Activated naive CD4-positive, alpha-beta T cell treated with anti-CD3 and anti-CD28 coated beads, Interleukin-2, amount 10 ng/mL, durations not matched to agents 7 days and 5 days (primary cell): ENCODE results near the gene GARNL3.

Source experiments
- CTCF ChIA-PET: fragments of 350-600 bp; sonication (Branson Sonifier 250); formaldehyde crosslinking; loops from one replicate; lab custom pipeline; 2021; ENCODE audit warnings: antibody characterized with exemption; lab: Charles Lee
- DNase-seq: peaks from one replicate; pipeline ENCODE4 v3.0.0-alpha.2; 2020
- H3K27ac Mint-ChIP-seq: one replicate; pipeline ENCODE4 v1.8.0; 2021; ENCODE audit warnings: mild to moderate bottlenecking, moderate library complexity, mixed read lengths
- H3K27me3 Mint-ChIP-seq: one replicate; pipeline ENCODE4 v1.8.0; 2021; ENCODE audit warnings: mild to moderate bottlenecking, mixed read lengths
- H3K36me3 Mint-ChIP-seq: one replicate; pipeline ENCODE4 v1.8.0; 2021; ENCODE audit warnings: mixed read lengths
- H3K4me1 Mint-ChIP-seq: one replicate; pipeline ENCODE4 v1.8.0; 2021; ENCODE audit warnings: mixed read lengths
- H3K4me3 Mint-ChIP-seq: one replicate; pipeline ENCODE4 v1.8.0; 2021; ENCODE audit warnings: mild to moderate bottlenecking, moderate library complexity, mixed read lengths
- H3K9me3 Mint-ChIP-seq: one replicate; pipeline ENCODE4 v1.8.0; 2021; ENCODE audit warnings: mixed read lengths

GARNL3 gene

GRCh38 chr9:127295005-127295404 lies 30.4 kb downstream of the GARNL3 start:
- H3K27ac Mint-ChIP-seq, result no peak overlapping the region

GRCh38 chr9:127300886-127301447 lies 36.4 kb downstream of the GARNL3 start:
- no peaks in the 10 kb centered on the region for H3K4me1 Mint-ChIP-seq
- peaks cover 9% of the 10 kb centered on the region for H3K27me3 Mint-ChIP-seq
- H3K36me3 Mint-ChIP-seq, result no peaks in the 10 kb centered on the region
- H3K27ac Mint-ChIP-seq, result no peak overlapping the region
- H3K4me3 Mint-ChIP-seq, result no peak overlapping the region
- no peak for DNase-seq
- no peaks in the 10 kb centered on the region for H3K9me3 Mint-ChIP-seq
- CTCF ChIA-PET, result no interaction called here

More at GRCh38 chr9:127295005-127295404, 30.4 kb downstream of the GARNL3 start:
- Mint-ChIP-seq H3K27me3 (peaks cover 23% of the 10 kb centered on the region), H3K4me3 (no peak overlapping the region), H3K9me3 (no peaks in the 10 kb centered on the region), H3K4me1 (peaks cover 9% of the 10 kb centered on the region), H3K36me3 (no peaks in the 10 kb centered on the region)
- CTCF ChIA-PET, result no interaction called here
- no peak for DNase-seq

GRCh38 chr9:127303830-127304229 lies 39.3 kb downstream of the GARNL3 start:
- DNase-seq, result no peak
- H3K27ac Mint-ChIP-seq, result no peak overlapping the region
- H3K27me3 Mint-ChIP-seq, result peaks cover 14% of the 10 kb centered on the region
- H3K4me1 Mint-ChIP-seq, result no peaks in the 10 kb centered on the region
- no peaks in the 10 kb centered on the region for H3K9me3 Mint-ChIP-seq
- no peaks in the 10 kb centered on the region for H3K36me3 Mint-ChIP-seq
- H3K4me3 Mint-ChIP-seq, result no peak overlapping the region
- CTCF ChIA-PET, result no interaction called here

GRCh38 chr9:127305206-127305837 lies 40.7 kb downstream of the GARNL3 start:
- no peak overlapping the region for H3K27ac Mint-ChIP-seq
- H3K9me3 Mint-ChIP-seq, result no peaks in the 10 kb centered on the region
- CTCF ChIA-PET, result no interaction called here
- DNase-seq, result no peak
- no peaks in the 10 kb centered on the region for H3K36me3 Mint-ChIP-seq
- H3K4me3 Mint-ChIP-seq, result no peak overlapping the region
- no peaks in the 10 kb centered on the region for H3K4me1 Mint-ChIP-seq
- H3K27me3 Mint-ChIP-seq, result peaks cover 14% of the 10 kb centered on the region

GRCh38 chr9:127305838-127306226 lies 41.3 kb downstream of the GARNL3 start:
- Mint-ChIP-seq H3K9me3 (no peaks in the 10 kb centered on the region), H3K27ac (no peak overlapping the region), H3K4me1 (no peaks in the 10 kb centered on the region), H3K27me3 (peaks cover 15% of the 10 kb centered on the region), H3K4me3 (no peak overlapping the region), H3K36me3 (no peaks in the 10 kb centered on the region)
- CTCF ChIA-PET, result no interaction called here
- no peak for DNase-seq

- H3K27ac Mint-ChIP-seq, result no peak overlapping the region
- H3K9me3 Mint-ChIP-seq, result no peaks in the 10 kb centered on the region
- no peak overlapping the region for H3K4me3 Mint-ChIP-seq
- H3K4me1 Mint-ChIP-seq, result no peaks in the 10 kb centered on the region
- CTCF ChIA-PET, result interaction anchor here (0.6 kb wide), 1 partner anchor 81 kb away, joined by 3 read pairs; no protein-coding TSS in a partner anchor
- H3K36me3 Mint-ChIP-seq, result no peaks in the 10 kb centered on the region
- H3K27me3 Mint-ChIP-seq, result peaks cover 16% of the 10 kb centered on the region
- DNase-seq, result no peak
Measured at GRCh38 chr9:127307802-127308201, 43.2 kb downstream of the GARNL3 start.

- H3K4me3 Mint-ChIP-seq, result no peak overlapping the region
- H3K27ac Mint-ChIP-seq, result no peak overlapping the region
- no peak for DNase-seq
- peaks cover 19% of the 10 kb centered on the region for H3K27me3 Mint-ChIP-seq
- H3K4me1 Mint-ChIP-seq, result no peaks in the 10 kb centered on the region
- CTCF ChIA-PET, result interaction anchor here (1.4 to 1.5 kb wide), 2 partner anchors 94 to 109 kb away, joined by 4 to 7 read pairs; no protein-coding TSS in a partner anchor
- H3K9me3 Mint-ChIP-seq, result no peaks in the 10 kb centered on the region
- no peaks in the 10 kb centered on the region for H3K36me3 Mint-ChIP-seq
Measured at GRCh38 chr9:127308652-127309434, 44.3 kb downstream of the GARNL3 start.

- no peak overlapping the region for H3K4me3 Mint-ChIP-seq
- CTCF ChIA-PET, result interaction anchor here (1.4 to 1.5 kb wide), 2 partner anchors 95 to 108 kb away, joined by 4 to 7 read pairs; no protein-coding TSS in a partner anchor
Measured at GRCh38 chr9:127309715-127310114, 45.1 kb downstream of the GARNL3 start.

GRCh38 chr9:127311239-127311741 lies 46.7 kb downstream of the GARNL3 start:
- no peaks in the 10 kb centered on the region for H3K4me1 Mint-ChIP-seq
- no peak overlapping the region for H3K4me3 Mint-ChIP-seq
- no peaks in the 10 kb centered on the region for H3K36me3 Mint-ChIP-seq
- H3K9me3 Mint-ChIP-seq, result no peaks in the 10 kb centered on the region
- DNase-seq, result peak; percentile 61
- CTCF ChIA-PET, result interaction anchor here (0.9 to 2.1 kb wide), 4 partner anchors 86 to 144 kb away, joined by 3 to 6 read pairs (median 4); partner anchors contain the start of gene SLC2A8
- peaks cover 33% of the 10 kb centered on the region for H3K27me3 Mint-ChIP-seq
- H3K27ac Mint-ChIP-seq, result no peak overlapping the region

More at GRCh38 chr9:127309715-127310114, 45.1 kb downstream of the GARNL3 start:
- Mint-ChIP-seq H3K36me3 (no peaks in the 10 kb centered on the region), H3K9me3 (no peaks in the 10 kb centered on the region), H3K27ac (no peak overlapping the region), H3K27me3 (peaks cover 22% of the 10 kb centered on the region), H3K4me1 (no peaks in the 10 kb centered on the region)
- DNase-seq, result no peak

GRCh38 chr9:127313042-127313560 lies 48.5 kb downstream of the GARNL3 start:
- CTCF ChIA-PET, result interaction anchor here (1.8 to 2.1 kb wide), 2 partner anchors 84 to 142 kb away, joined by 5 to 6 read pairs; partner anchors contain the start of gene SLC2A8

GRCh38 chr9:127314911-127315310 lies 50.3 kb downstream of the GARNL3 start:
- H3K4me1 Mint-ChIP-seq, result no peaks in the 10 kb centered on the region
- CTCF ChIA-PET, result no interaction called here
- H3K27ac Mint-ChIP-seq, result no peak overlapping the region
- no peak overlapping the region for H3K4me3 Mint-ChIP-seq
- no peaks in the 10 kb centered on the region for H3K36me3 Mint-ChIP-seq
- no peak for DNase-seq
- H3K27me3 Mint-ChIP-seq, result peaks cover 42% of the 10 kb centered on the region
- no peaks in the 10 kb centered on the region for H3K9me3 Mint-ChIP-seq

More at GRCh38 chr9:127313042-127313560, 48.5 kb downstream of the GARNL3 start:
- Mint-ChIP-seq H3K9me3 (no peaks in the 10 kb centered on the region), H3K36me3 (no peaks in the 10 kb centered on the region), H3K27me3 (peaks cover 35% of the 10 kb centered on the region), H3K4me3 (no peak overlapping the region), H3K4me1 (no peaks in the 10 kb centered on the region), H3K27ac (no peak overlapping the region)
- DNase-seq, result no peak

- Mint-ChIP-seq H3K27me3 (peaks cover 47% of the 10 kb centered on the region), H3K4me3 (no peak overlapping the region), H3K9me3 (no peaks in the 10 kb centered on the region), H3K4me1 (no peaks in the 10 kb centered on the region), H3K36me3 (no peaks in the 10 kb centered on the region), H3K27ac (no peak overlapping the region)
- CTCF ChIA-PET, result no interaction called here
- DNase-seq, result no peak
Measured at GRCh38 chr9:127316586-127317323, 52.2 kb downstream of the GARNL3 start.

GRCh38 chr9:127318651-127319167 lies 54.1 kb downstream of the GARNL3 start:
- DNase-seq, result no peak
- no peaks in the 10 kb centered on the region for H3K9me3 Mint-ChIP-seq
- H3K27ac Mint-ChIP-seq, result no peak overlapping the region
- no peaks in the 10 kb centered on the region for H3K4me1 Mint-ChIP-seq
- no peak overlapping the region for H3K4me3 Mint-ChIP-seq
- H3K36me3 Mint-ChIP-seq, result no peaks in the 10 kb centered on the region
- CTCF ChIA-PET, result no interaction called here
- peaks cover 54% of the 10 kb centered on the region for H3K27me3 Mint-ChIP-seq
